ENCODE data around the gene NRP2.

Gene NRP2

GRCh38 chr2:205682239-205682970 is at the start of gene NRP2:
Gene NRP2 (plus strand): TSS chr2:205682501. CDS start chr2:205683291, 790 bp downstream.
- DNase-seq (ENCODE audit: low read depth in 2 of 2) = no peak

- no peak for DNase-seq (ENCODE audit: low read depth in 2 of 2)
These were observed 48.3 kb upstream of the NRP2 start for GRCh38 chr2:205633994-205634393.

GRCh38 chr2:205636549-205637319 is 45.6 kb upstream of the NRP2 start:
- DNase-seq (ENCODE audit: low read depth in 2 of 2) = no peak

GRCh38 chr2:205637320-205637602 is 45.0 kb upstream of the NRP2 start:
- no peak for DNase-seq (ENCODE audit: low read depth in 2 of 2)

- DNase-seq (ENCODE audit: low read depth in 2 of 2) = no peak
These were observed 44.4 kb upstream of the NRP2 start for GRCh38 chr2:205637779-205638503.

GRCh38 chr2:205640716-205641115 is 41.6 kb upstream of the NRP2 start:
- DNase-seq (ENCODE audit: low read depth in 2 of 2) = no peak

- DNase-seq (ENCODE audit: low read depth in 2 of 2) = no peak
These were observed 39.5 kb upstream of the NRP2 start for GRCh38 chr2:205642599-205643356.

GRCh38 chr2:205643391-205643885 is 38.9 kb upstream of the NRP2 start:
- no peak for DNase-seq (ENCODE audit: low read depth in 2 of 2)

- DNase-seq (ENCODE audit: low read depth in 2 of 2) = no peak
These were observed 38.3 kb upstream of the NRP2 start for GRCh38 chr2:205644018-205644417.

- DNase-seq (ENCODE audit: low read depth in 2 of 2) = no peak
These were observed 35.6 kb upstream of the NRP2 start for GRCh38 chr2:205646680-205647079.

GRCh38 chr2:205650450-205650849 is 31.9 kb upstream of the NRP2 start:
- no peak for DNase-seq (ENCODE audit: low read depth in 2 of 2)

GRCh38 chr2:205650931-205651330 is 31.4 kb upstream of the NRP2 start:
- no peak for DNase-seq (ENCODE audit: low read depth in 2 of 2)

GRCh38 chr2:205651719-205652118 is 30.6 kb upstream of the NRP2 start:
- no peak for DNase-seq (ENCODE audit: low read depth in 2 of 2)

- DNase-seq (ENCODE audit: low read depth in 2 of 2) = no peak
These were observed 27.3 kb upstream of the NRP2 start for GRCh38 chr2:205654878-205655605.

- no peak for DNase-seq (ENCODE audit: low read depth in 2 of 2)
These were observed 26.4 kb upstream of the NRP2 start for GRCh38 chr2:205655779-205656456.

- DNase-seq (ENCODE audit: low read depth in 2 of 2) = no peak
These were observed 25.8 kb upstream of the NRP2 start for GRCh38 chr2:205656461-205656860.

GRCh38 chr2:205656941-205657340 is 25.4 kb upstream of the NRP2 start:
- DNase-seq (ENCODE audit: low read depth in 2 of 2) = no peak

GRCh38 chr2:205657579-205657978 is 24.7 kb upstream of the NRP2 start:
- no peak for DNase-seq (ENCODE audit: low read depth in 2 of 2)

- DNase-seq (ENCODE audit: low read depth in 2 of 2) = no peak
These were observed 24.2 kb upstream of the NRP2 start for GRCh38 chr2:205658068-205658467.

GRCh38 chr2:205658572-205658971 is 23.7 kb upstream of the NRP2 start:
- no peak for DNase-seq (ENCODE audit: low read depth in 2 of 2)

- DNase-seq (ENCODE audit: low read depth in 2 of 2) = no peak
These were observed 22.4 kb upstream of the NRP2 start for GRCh38 chr2:205659922-205660321.

Data from stimulated activated CD8-positive, alpha-beta memory T cell treated with anti-CD3 and anti-CD28 coated beads, Interleukin-15, amount 100 ng/mL, for 4 hours (primary cell).